ENCODE data around the gene PRKN.

PRKN gene

DNA sequence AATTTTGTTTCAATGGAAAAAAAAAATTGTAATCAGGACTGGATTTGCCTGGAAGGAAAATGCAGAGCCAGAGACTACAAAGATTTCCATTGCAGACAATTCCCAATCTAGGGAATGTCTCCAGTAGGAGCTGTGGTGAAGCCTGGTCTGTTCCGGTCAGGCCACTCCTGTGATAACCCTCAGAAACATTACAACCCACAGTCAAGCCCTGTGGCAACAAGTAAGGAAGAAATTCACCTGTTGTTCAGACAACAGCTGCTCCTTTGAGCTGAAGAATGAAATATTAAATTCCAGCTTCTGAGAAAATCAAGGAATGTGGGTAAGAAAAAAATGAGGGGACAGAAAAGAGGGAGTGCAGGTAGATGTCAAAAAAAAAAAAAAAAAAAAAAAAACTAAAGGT, 8.0 kb downstream of the PRKN start:
- H3K4me3 ChIP-seq (ENCODE audit: low read depth, low read length, poor library complexity, severe bottlenecking): no peak overlapping the region
- H3K36me3 ChIP-seq (ENCODE audit: insufficient read depth, low read length): no peaks in the 10 kb centered on the region
- no peak overlapping the region for H3K4me2 ChIP-seq (ENCODE audit: low read length)
- no peaks in the 10 kb centered on the region for H3K79me2 ChIP-seq (ENCODE audit: insufficient read depth, low read length)
- H3K9ac ChIP-seq (ENCODE audit: low read length): no peak overlapping the region
- H3K4me1 ChIP-seq (ENCODE audit: insufficient read depth, low read length, severe bottlenecking): no peaks in the 10 kb centered on the region
- H3F3A ChIP-seq (ENCODE audit: insufficient read depth, low read length): no peaks in the 10 kb centered on the region
- no peak overlapping the region for H3K27ac ChIP-seq (ENCODE audit: low read depth, low read length, poor library complexity, severe bottlenecking)
- H3K27me3 ChIP-seq (ENCODE audit: insufficient read depth, low read length): no peaks in the 10 kb centered on the region
- TF ChIP-seq CTCF (IDR thresholded peaks at IDR 0.05; ENCODE audit: low read length) (no peak), EZH2 (IDR thresholded peaks at IDR 0.05; ENCODE audit: borderline replicate concordance, low read length) (no peak)
- no peaks in the 10 kb centered on the region for H4K20me1 ChIP-seq (ENCODE audit: insufficient read depth, low read length)
- no peaks in the 10 kb centered on the region for H3K9me3 ChIP-seq (ENCODE audit: low read length)
- no peaks in the 10 kb centered on the region for H3K9me2 ChIP-seq (ENCODE audit: low read depth, low read length)
- no peak overlapping the region for H2AFZ ChIP-seq (ENCODE audit: low read length)

DNA sequence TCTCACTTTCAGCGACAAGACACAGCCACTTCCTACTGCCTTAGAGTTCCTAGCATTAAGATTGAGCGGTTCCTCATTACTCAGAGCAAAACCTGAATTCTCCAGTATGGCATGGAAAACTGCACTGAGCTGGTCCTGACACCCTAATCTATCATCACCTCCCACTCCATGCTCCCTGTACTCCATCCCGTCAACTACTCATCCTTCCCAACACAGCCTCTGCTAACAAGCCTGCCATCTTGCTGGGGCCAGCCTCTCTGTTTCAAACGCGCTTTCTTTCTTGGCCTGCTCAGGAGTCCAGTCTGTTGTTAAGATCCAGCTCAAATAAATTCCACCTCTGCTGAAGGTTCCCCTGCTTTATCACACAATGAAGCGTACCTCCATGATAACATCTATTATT, 12.0 kb downstream of the PRKN start:
- Histone ChIP-seq H3K79me2 (ENCODE audit: insufficient read depth, low read length) (no peaks in the 10 kb centered on the region), H3K9me3 (ENCODE audit: low read length) (no peaks in the 10 kb centered on the region), H3K9me2 (ENCODE audit: low read depth, low read length) (no peaks in the 10 kb centered on the region), H3K4me1 (ENCODE audit: insufficient read depth, low read length, severe bottlenecking) (no peaks in the 10 kb centered on the region), H4K20me1 (ENCODE audit: insufficient read depth, low read length) (no peaks in the 10 kb centered on the region), H3K27me3 (ENCODE audit: insufficient read depth, low read length) (no peaks in the 10 kb centered on the region), H3K4me3 (ENCODE audit: low read depth, low read length, poor library complexity, severe bottlenecking) (no peak overlapping the region), H2AFZ (ENCODE audit: low read length) (no peak overlapping the region), H3K27ac (ENCODE audit: low read depth, low read length, poor library complexity, severe bottlenecking) (no peak overlapping the region), H3F3A (ENCODE audit: insufficient read depth, low read length) (no peaks in the 10 kb centered on the region), H3K4me2 (ENCODE audit: low read length) (no peak overlapping the region), H3K36me3 (ENCODE audit: insufficient read depth, low read length) (no peaks in the 10 kb centered on the region), H3K9ac (ENCODE audit: low read length) (no peak overlapping the region)
- no peak for TF ChIP-seq EZH2 (IDR thresholded peaks at IDR 0.05; ENCODE audit: borderline replicate concordance, low read length)
- no peak for TF ChIP-seq CTCF (IDR thresholded peaks at IDR 0.05; ENCODE audit: low read length)

DNA sequence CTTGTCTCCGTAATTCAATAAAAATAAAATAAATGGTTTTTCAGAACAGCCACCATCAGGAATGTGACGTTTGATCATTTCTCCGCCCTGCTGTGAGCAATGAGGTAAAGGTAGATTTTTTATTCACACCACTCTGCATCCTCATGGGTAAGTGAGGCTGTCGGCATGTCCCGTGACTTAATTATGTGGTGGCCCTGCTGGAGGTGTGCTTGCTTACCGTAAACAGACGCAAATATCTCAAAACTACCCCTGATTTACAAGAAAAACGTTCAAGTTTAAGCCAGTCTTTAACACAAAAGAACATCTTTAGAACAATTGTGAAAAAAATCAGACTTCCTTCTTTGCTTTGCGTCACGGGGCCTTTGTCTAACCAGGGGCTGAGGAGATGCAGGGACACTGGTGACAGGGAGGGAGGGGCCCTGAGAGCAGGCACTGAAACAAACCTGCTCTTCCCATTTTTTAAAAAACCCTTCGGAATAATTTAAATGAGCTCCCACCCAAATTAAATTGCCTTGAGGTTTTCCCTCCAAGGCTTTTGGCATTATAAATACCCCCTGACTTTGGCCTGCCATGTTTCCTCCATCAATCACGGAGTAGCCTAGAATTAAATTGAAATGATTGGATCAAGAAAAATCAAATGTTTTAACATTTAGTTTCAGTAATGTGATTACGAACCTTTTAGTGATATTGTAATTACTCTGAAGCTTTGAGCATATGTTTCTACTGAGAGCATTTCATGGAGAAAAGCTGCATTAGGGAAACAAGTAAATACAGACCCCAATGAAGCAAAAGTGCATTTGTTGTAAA, 13.4 kb downstream of the PRKN start:
- Histone ChIP-seq H4K20me1 (ENCODE audit: insufficient read depth, low read length) (no peaks in the 10 kb centered on the region), H3K27me3 (ENCODE audit: insufficient read depth, low read length) (no peaks in the 10 kb centered on the region), H3K4me1 (ENCODE audit: insufficient read depth, low read length, severe bottlenecking) (no peaks in the 10 kb centered on the region), H2AFZ (ENCODE audit: low read length) (no peak overlapping the region), H3K4me2 (ENCODE audit: low read length) (no peak overlapping the region), H3K79me2 (ENCODE audit: insufficient read depth, low read length) (no peaks in the 10 kb centered on the region), H3K9me2 (ENCODE audit: low read depth, low read length) (no peaks in the 10 kb centered on the region), H3K9me3 (ENCODE audit: low read length) (no peaks in the 10 kb centered on the region), H3K36me3 (ENCODE audit: insufficient read depth, low read length) (no peaks in the 10 kb centered on the region), H3K27ac (ENCODE audit: low read depth, low read length, poor library complexity, severe bottlenecking) (no peak overlapping the region), H3F3A (ENCODE audit: insufficient read depth, low read length) (no peaks in the 10 kb centered on the region), H3K4me3 (ENCODE audit: low read depth, low read length, poor library complexity, severe bottlenecking) (no peak overlapping the region), H3K9ac (ENCODE audit: low read length) (no peak overlapping the region)
- TF ChIP-seq EZH2 (IDR thresholded peaks at IDR 0.05; ENCODE audit: borderline replicate concordance, low read length) (no peak), CTCF (IDR thresholded peaks at IDR 0.05; ENCODE audit: low read length) (no peak)

Measured in OCI-LY1 (cell line).